Activated naive CD4-positive, alpha-beta T cell treated with anti-CD3 and anti-CD28 coated beads, Interleukin-2, amount 10 ng/mL, durations not matched to agents 7 days and 5 days (primary cell): ENCODE results near the gene PTPRE.

Experiments used
- CTCF ChIA-PET: fragments of 350-600 bp; sonication (Branson Sonifier 250); formaldehyde crosslinking; loops from one replicate; lab custom pipeline; 2021; ENCODE audit warnings: antibody characterized with exemption; lab: Charles Lee
- DNase-seq: peaks from one replicate; pipeline ENCODE4 v3.0.0-alpha.2; 2020
- H3K27ac Mint-ChIP-seq: one replicate; pipeline ENCODE4 v1.8.0; 2021; ENCODE audit warnings: mild to moderate bottlenecking, moderate library complexity, mixed read lengths
- H3K27me3 Mint-ChIP-seq: one replicate; pipeline ENCODE4 v1.8.0; 2021; ENCODE audit warnings: mild to moderate bottlenecking, mixed read lengths
- H3K36me3 Mint-ChIP-seq: one replicate; pipeline ENCODE4 v1.8.0; 2021; ENCODE audit warnings: mixed read lengths
- H3K4me1 Mint-ChIP-seq: one replicate; pipeline ENCODE4 v1.8.0; 2021; ENCODE audit warnings: mixed read lengths
- H3K4me3 Mint-ChIP-seq: one replicate; pipeline ENCODE4 v1.8.0; 2021; ENCODE audit warnings: mild to moderate bottlenecking, moderate library complexity, mixed read lengths
- H3K9me3 Mint-ChIP-seq: one replicate; pipeline ENCODE4 v1.8.0; 2021; ENCODE audit warnings: mixed read lengths

Gene PTPRE

GRCh38 chr10:127875449-127875765, 31.5 kb upstream of the PTPRE start:
- no peak for DNase-seq
- peaks cover 13% of the 10 kb centered on the region for H3K4me1 Mint-ChIP-seq
- peaks cover 19% of the 10 kb centered on the region for H3K27me3 Mint-ChIP-seq
- no peaks in the 10 kb centered on the region for H3K36me3 Mint-ChIP-seq
- no peak overlapping the region for H3K4me3 Mint-ChIP-seq
- CTCF ChIA-PET = no interaction called here
- H3K27ac Mint-ChIP-seq = no peak overlapping the region
- no peaks in the 10 kb centered on the region for H3K9me3 Mint-ChIP-seq

DNA sequence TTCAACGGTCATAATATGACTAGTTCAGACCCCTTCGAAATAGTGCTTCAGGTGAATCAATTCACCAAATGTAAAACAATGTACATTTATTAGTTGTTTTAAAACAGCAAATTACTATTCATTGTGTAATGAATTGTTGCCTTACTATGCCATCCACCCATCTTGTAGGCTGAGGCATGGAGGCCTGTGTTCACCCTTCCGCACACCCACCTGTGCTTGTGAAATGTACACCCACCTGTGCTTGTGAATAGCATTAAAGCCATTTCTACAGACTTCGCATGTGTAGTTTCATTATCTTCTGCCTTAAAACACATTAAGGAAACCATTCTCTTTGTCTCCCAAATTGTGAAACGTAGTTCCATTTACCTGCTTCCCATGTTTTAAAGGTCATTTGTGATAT, 31.0 kb upstream of the PTPRE start:
- DNase-seq = no peak
- Mint-ChIP-seq H3K9me3 (no peaks in the 10 kb centered on the region), H3K27me3 (peaks cover 15% of the 10 kb centered on the region), H3K4me1 (peaks cover 18% of the 10 kb centered on the region), H3K4me3 (no peak overlapping the region), H3K27ac (no peak overlapping the region), H3K36me3 (no peaks in the 10 kb centered on the region)
- CTCF ChIA-PET = interaction anchor here (1.2 kb wide), 1 partner anchor 136 kb away, joined by 3 read pairs; no protein-coding TSS in a partner anchor

- peaks cover 6% of the 10 kb centered on the region for H3K27me3 Mint-ChIP-seq
- H3K4me3 Mint-ChIP-seq = no peak overlapping the region
These were observed 29.8 kb upstream of the PTPRE start for GRCh38 chr10:127877116-127877515.

DNA sequence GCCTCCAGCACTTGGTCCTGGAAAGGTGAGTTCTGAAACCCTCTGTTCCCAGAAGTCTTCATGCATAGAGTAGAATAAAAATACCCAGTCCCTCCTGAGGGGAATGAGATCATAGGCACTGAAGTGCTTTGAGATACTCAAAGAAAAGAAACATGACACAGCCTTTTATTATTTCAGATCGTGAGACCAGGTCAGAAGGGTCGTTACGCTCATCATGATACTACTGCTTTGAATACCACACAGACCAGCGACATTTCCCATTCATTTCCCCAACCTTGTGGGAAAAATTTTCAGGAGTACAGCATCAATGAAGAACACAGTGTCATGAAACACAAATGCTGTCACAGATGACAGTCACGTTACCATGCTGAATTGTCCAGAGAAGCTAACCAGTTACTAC, 29.2 kb upstream of the PTPRE start:
- no peak overlapping the region for H3K27ac Mint-ChIP-seq
- H3K4me1 Mint-ChIP-seq = peaks cover 23% of the 10 kb centered on the region

More at GRCh38 chr10:127877116-127877515, 29.8 kb upstream of the PTPRE start:
- DNase-seq = no peak
- H3K4me1 Mint-ChIP-seq = peaks cover 20% of the 10 kb centered on the region
- CTCF ChIA-PET = interaction anchor here (1.2 kb wide), 1 partner anchor 134 kb away, joined by 3 read pairs; no protein-coding TSS in a partner anchor
- H3K36me3 Mint-ChIP-seq = no peaks in the 10 kb centered on the region
- H3K9me3 Mint-ChIP-seq = no peaks in the 10 kb centered on the region
- H3K27ac Mint-ChIP-seq = no peak overlapping the region

DNA sequence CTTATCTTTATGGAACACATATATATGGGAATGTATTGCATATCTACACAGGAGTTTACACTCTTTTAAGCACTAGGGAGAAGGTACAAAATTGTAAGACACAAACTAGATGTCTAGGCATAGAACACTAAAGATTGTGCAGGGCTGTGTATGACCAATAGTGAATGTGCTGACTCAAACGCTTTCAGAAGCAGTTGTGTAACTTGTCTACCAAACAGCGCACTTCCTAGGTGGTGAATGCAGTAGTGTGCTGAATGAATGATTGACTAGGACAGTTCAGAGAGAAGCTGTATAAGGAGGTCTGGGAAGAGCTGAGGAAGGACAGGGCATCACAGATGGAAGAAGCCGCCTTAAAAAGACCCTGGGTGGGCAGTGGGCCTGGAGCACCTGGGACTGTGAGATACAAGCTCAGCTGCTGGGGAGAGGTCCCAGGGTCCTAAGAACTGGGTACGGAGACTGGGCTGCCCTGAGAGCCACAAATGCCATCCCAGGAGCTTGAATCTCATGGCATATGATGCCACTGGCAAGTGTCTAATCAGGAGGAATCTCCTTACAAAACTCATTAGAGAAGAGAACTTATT, 28.3 kb upstream of the PTPRE start:
- H3K4me1 Mint-ChIP-seq = peaks cover 23% of the 10 kb centered on the region
- H3K27me3 Mint-ChIP-seq = peaks cover 6% of the 10 kb centered on the region
- H3K36me3 Mint-ChIP-seq = no peaks in the 10 kb centered on the region
- CTCF ChIA-PET = interaction anchor here (0.8 to 1.8 kb wide), 3 partner anchors 8 to 133 kb away, joined by 3 to 4 read pairs (median 3); no protein-coding TSS in a partner anchor
- no peak overlapping the region for H3K4me3 Mint-ChIP-seq
- DNase-seq = no peak
- no peak overlapping the region for H3K27ac Mint-ChIP-seq
- no peaks in the 10 kb centered on the region for H3K9me3 Mint-ChIP-seq

More for the DNA sequence above, 29.2 kb upstream of the PTPRE start:
- CTCF ChIA-PET = no interaction called here
- H3K4me3 Mint-ChIP-seq = no peak overlapping the region
- DNase-seq = no peak
- H3K9me3 Mint-ChIP-seq = no peaks in the 10 kb centered on the region
- no peaks in the 10 kb centered on the region for H3K36me3 Mint-ChIP-seq
- H3K27me3 Mint-ChIP-seq = peaks cover 6% of the 10 kb centered on the region

DNA sequence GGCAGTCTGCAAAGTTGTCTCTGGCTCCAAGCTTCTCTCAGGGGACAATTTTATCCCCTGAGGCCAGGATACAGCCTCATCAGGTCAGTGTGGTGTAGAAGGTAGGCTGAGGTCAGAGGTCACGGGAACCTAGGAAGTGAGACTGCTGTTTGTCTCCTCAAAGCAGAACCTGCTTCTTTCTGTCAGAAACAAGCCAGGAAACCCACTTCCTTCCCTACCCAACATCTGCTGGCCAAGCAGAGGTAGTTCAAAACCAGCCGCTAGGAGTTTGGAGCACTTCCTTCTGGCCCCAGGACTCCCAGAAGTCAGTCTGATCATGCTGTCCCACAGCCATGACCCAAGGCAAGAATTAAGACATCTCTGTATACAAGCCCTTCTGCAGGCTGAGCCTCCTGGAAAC, 26.3 kb upstream of the PTPRE start:
- DNase-seq = peak; percentile 40
- Mint-ChIP-seq H3K27me3 (peaks cover 12% of the 10 kb centered on the region), H3K4me3 (no peak overlapping the region), H3K36me3 (no peaks in the 10 kb centered on the region), H3K9me3 (no peaks in the 10 kb centered on the region), H3K4me1 (peaks cover 23% of the 10 kb centered on the region), H3K27ac (peak overlapping the region; percentile 39)
- CTCF ChIA-PET = interaction anchor here (1.2 to 1.8 kb wide), 2 partner anchors 10 to 131 kb away, joined by 4 read pairs; no protein-coding TSS in a partner anchor

- no peak overlapping the region for H3K4me3 Mint-ChIP-seq
- no peaks in the 10 kb centered on the region for H3K36me3 Mint-ChIP-seq
- CTCF ChIA-PET = interaction anchor here (1.2 kb wide), 1 partner anchor 154 kb away, joined by 5 read pairs; no protein-coding TSS in a partner anchor
- H3K9me3 Mint-ChIP-seq = no peaks in the 10 kb centered on the region
- peaks cover 14% of the 10 kb centered on the region for H3K27me3 Mint-ChIP-seq
- H3K27ac Mint-ChIP-seq = no peak overlapping the region
- no peak for DNase-seq
- H3K4me1 Mint-ChIP-seq = peaks cover 23% of the 10 kb centered on the region
These were observed 25.6 kb upstream of the PTPRE start for GRCh38 chr10:127881262-127881661.

DNA sequence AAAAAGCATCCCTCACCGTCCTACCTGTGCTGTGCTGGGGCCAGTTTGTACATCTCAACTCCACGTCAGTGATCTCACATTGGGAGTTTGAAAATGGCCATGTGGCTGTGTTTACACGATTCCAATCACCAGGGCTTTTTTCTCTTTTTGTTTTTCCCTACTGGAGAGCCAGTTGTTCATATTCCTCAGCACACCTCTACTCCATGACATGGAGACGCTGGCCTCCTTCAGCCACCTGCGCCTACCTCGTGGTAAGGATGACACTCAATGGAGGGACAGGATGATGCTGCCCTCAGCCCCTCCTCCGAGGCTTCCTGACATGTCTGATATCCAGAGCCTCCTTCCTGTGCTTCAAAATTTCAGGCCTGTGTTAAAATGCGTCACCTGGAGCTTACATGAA, 24.5 kb upstream of the PTPRE start:
- Mint-ChIP-seq H3K36me3 (no peaks in the 10 kb centered on the region), H3K9me3 (no peaks in the 10 kb centered on the region), H3K27ac (no peak overlapping the region), H3K27me3 (peaks cover 10% of the 10 kb centered on the region), H3K4me3 (no peak overlapping the region), H3K4me1 (peaks cover 21% of the 10 kb centered on the region)
- DNase-seq = no peak
- CTCF ChIA-PET = interaction anchor here (1.2 kb wide), 1 partner anchor 153 kb away, joined by 5 read pairs; no protein-coding TSS in a partner anchor

DNA sequence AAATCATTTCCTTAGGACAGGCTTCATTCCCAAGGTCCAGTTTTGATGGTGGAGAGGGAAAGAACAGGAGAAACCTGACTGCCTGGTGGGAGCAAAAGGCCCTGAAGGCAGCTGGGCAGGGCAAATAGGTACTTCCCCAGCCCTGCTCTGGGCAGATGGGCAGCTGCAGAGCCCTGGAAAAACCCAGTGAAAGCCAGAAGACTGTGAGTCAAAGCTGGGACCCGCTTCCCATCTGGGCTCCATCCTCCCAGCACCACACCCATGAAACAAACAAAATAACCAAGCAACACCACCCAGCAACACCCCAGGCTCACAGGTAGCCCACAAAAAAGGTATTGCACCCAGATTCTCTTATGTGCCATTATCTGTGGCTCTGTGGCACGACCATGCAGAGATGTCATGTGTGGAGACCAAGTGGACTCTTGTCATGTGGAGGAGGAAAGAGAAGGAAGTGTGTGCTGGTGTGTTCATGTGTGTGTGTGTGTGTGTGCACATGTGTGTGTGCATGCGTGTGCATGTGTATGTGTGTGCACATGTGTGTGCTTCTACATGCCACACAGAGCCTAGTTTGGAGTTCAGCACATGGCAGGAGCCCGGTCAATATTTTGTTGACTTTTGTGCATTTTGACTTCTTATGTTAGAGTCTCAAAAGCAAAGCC, 24.0 kb upstream of the PTPRE start:
- no peak for DNase-seq
- peaks cover 17% of the 10 kb centered on the region for H3K4me1 Mint-ChIP-seq
- CTCF ChIA-PET = interaction anchor here (1.2 kb wide), 1 partner anchor 153 kb away, joined by 5 read pairs; no protein-coding TSS in a partner anchor

GRCh38 chr10:127883516-127883915, 23.4 kb upstream of the PTPRE start:
- H3K27ac Mint-ChIP-seq = no peak overlapping the region
- no peak overlapping the region for H3K4me3 Mint-ChIP-seq
- peaks cover 17% of the 10 kb centered on the region for H3K4me1 Mint-ChIP-seq
- no peaks in the 10 kb centered on the region for H3K36me3 Mint-ChIP-seq
- CTCF ChIA-PET = no interaction called here
- no peak for DNase-seq
- H3K9me3 Mint-ChIP-seq = no peaks in the 10 kb centered on the region
- H3K27me3 Mint-ChIP-seq = peaks cover 15% of the 10 kb centered on the region

More for the DNA sequence above, 24.0 kb upstream of the PTPRE start:
- H3K4me3 Mint-ChIP-seq = no peak overlapping the region
- no peak overlapping the region for H3K27ac Mint-ChIP-seq
- H3K27me3 Mint-ChIP-seq = peaks cover 10% of the 10 kb centered on the region
- H3K36me3 Mint-ChIP-seq = no peaks in the 10 kb centered on the region
- no peaks in the 10 kb centered on the region for H3K9me3 Mint-ChIP-seq

- no peak for DNase-seq
- no peaks in the 10 kb centered on the region for H3K36me3 Mint-ChIP-seq
- CTCF ChIA-PET = no interaction called here
- no peak overlapping the region for H3K27ac Mint-ChIP-seq
- peaks cover 22% of the 10 kb centered on the region for H3K27me3 Mint-ChIP-seq
- peaks cover 17% of the 10 kb centered on the region for H3K4me1 Mint-ChIP-seq
- no peaks in the 10 kb centered on the region for H3K9me3 Mint-ChIP-seq
- H3K4me3 Mint-ChIP-seq = no peak overlapping the region
These were observed 22.4 kb upstream of the PTPRE start for GRCh38 chr10:127884501-127884900.

DNA sequence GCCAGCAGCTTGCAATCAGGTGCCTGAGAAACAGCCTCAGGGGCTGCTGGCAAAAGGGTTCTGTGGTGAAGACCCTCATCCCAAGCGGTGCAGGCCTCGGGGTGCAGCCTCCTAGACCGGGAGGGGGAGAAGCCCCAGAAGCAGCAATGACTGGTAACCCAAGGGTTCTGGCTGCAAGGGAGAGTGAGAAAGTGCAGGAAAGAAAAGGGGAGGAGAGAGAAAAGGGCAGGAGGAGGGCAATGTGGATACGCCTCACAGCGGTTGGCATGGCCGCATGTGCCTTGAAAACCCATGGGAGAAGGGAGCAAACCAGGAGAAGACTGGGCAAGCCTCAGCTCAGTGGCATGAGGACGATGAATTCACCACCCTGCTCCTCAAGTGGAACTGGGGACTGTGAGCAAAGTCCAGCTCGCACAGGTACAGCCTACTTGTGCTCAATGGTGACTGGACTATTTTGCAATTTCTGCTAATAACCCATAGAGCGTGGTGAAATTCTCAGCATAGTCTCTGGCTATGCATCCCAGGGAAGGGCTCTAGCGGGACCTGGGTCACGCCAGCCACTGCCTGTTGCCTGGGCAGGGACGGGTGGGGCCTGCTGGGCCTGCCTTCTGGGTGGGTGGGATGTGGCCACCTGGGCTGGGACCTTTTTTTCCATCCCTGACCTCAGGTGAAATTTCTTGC, 20.4 kb upstream of the PTPRE start:
- Mint-ChIP-seq H3K27ac (no peak overlapping the region), H3K27me3 (peaks cover 37% of the 10 kb centered on the region), H3K9me3 (no peaks in the 10 kb centered on the region), H3K4me3 (no peak overlapping the region), H3K4me1 (peaks cover 3% of the 10 kb centered on the region), H3K36me3 (no peaks in the 10 kb centered on the region)
- CTCF ChIA-PET = no interaction called here
- DNase-seq = no peak

DNA sequence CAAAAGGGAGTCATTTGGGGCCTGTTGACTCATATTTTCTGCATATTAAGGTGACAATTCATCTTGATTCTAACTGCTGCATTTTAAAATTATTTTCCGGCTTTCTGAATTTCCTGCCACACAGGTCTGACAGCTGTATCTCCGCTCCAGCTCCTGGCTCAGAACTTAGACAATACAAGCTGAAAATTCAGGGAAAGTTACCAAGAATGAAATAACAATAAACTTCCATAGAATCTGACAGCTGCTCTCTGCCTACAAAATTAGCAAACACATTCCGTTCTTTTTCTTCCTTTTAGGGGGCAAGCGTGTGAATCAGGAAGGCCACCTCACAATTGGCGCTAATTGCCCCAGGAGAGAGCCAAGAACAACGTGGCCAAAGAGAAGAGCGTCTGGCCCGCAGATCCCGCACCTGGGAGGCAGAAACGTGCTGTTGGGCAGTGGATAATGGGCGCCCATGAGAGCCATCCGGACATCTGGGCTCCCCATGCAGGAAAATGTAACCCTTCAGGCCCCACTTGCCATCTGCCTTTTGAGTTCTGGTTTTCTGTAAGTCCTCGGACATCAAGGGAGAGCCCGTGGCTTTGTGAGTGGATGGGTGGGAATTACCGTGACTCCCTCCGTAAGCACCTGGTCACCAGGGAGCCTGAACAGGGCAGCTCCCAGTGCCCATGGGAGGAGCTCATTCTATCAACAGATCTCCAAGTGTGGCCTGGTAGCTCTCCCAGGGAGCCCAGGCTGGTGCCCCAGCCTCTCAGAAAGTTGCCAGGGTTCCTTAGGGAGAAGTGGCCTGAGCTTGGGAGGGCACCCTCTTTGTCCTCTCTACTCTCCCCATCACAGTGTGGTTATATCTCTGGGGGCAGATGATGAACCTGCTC, 19.1 kb upstream of the PTPRE start:
- DNase-seq = no peak
- no peaks in the 10 kb centered on the region for H3K4me1 Mint-ChIP-seq
- H3K36me3 Mint-ChIP-seq = no peaks in the 10 kb centered on the region
- no peak overlapping the region for H3K27ac Mint-ChIP-seq
- H3K4me3 Mint-ChIP-seq = no peak overlapping the region
- H3K9me3 Mint-ChIP-seq = no peaks in the 10 kb centered on the region
- H3K27me3 Mint-ChIP-seq = peaks cover 37% of the 10 kb centered on the region
- CTCF ChIA-PET = no interaction called here
